MV-4-11 (cell line): ENCODE data around the gene AVL9.
"Not testable (repeated sequence)": the region's sequence is repeated elsewhere in the genome, so short reads cannot be mapped to it uniquely, and the experiment has no call there.

Experiments
- DNase-seq: peaks from one replicate; lab custom pipeline; 2025; lab: John Stamatoyannopoulos, UW

AVL9 gene

DNA sequence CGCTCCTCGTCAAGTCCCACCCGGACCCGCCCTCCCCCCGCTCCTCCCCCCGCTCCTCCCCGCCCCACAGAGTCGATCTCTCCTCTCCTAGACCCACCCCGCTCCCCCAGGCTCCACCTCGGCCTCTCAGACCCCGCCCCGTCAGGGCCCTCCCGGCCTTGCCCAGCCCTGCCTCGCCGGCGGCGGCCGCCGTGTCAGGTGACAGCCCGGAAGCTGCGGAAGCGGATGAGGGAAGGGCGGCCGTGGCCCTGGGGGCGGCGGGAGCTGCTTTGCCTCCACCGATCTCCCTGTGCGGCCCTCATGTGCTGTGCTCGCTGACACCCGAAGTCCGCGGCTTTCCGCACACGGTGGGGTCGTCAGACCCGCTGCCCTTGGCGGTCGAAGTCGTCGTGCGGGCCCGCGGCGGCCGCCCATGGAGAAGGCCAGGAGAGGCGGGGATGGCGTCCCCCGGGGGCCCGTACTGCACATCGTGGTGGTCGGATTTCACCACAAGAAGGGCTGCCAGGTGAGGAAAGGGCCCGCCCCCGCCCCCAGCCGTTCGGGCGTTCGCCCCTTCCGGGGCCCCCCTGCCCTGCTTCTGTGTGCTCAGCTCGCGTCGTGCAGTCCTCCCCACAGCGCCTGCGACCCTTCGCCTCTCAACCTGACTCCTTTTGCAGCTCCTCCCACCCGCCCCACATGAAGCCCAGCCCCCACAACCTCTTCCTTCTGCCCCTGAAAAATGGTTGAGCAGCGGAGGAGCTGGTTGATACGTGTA is at the start of gene AVL9:
Gene AVL9, plus strand, starts transcription at position 192 of the 754 bp plus-strand sequence. Its CDS starts 221 bp downstream, at position 413.
- peak; percentile 88 for DNase-seq

GRCh38 chr7:32447218-32447617 is 48.1 kb upstream of the AVL9 start:
- no peak for DNase-seq

- no peak for DNase-seq
Measured at GRCh38 chr7:32453341-32454011, 41.8 kb upstream of the AVL9 start.

DNA sequence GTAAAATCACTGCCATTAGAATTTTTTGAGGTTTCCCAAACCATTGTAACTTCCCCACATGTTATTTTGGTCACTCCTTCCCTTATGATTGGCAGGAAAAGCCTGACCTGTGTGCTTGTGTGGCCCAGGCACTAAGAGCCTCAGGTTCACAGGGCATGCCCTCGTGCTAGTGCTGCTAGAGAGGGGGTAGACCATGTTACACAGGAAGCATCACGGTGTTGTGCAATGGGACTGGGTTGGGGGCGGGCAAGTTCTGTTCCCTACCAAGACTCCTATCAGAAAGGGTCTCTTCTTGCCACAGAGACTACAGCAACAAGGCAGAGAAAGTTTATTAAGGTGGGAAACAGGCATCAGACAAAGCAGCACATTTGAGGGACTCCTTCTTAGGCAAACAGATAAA is 37.3 kb upstream of the AVL9 start:
- no peak for DNase-seq

DNA sequence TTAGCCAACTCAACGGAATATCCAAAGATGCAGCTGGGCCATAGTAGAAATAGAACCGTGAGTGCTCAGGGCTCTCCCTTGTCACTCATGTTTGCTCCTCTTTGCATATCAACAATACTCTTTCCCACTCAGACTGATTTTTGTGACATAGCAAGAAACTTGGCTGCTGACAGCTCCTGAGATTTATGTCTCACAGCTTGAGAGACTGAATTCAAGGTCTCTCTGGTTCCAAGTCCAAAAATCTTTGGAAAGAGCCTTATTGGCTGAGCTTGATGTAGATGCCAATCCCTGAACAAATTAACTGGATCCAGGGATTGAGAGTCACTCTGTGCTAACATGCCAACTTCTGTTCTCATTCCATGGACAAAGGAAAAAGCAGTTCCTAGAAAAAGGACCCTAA is 35.5 kb upstream of the AVL9 start:
- DNase-seq: no peak

DNA sequence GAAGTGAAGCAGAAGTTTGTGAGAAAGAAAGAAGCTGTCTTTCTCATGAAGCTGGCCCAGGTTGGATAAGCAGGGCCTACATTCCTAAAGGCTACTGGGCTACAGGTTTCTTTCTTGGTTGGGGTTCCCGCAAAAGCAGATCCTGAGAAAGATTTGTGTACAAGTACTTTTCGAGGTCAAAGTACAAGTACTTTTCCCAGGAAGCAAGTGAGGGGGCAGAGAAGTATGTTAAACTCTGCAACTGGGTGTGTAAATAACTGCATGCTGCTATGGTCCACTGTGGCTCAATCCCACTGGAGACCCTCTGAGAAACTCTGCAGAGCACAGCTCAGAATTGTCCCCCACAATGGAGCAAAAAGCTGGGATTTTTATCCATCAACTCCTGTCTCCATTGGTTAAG is 33.8 kb upstream of the AVL9 start:
- DNase-seq: no peak

DNA sequence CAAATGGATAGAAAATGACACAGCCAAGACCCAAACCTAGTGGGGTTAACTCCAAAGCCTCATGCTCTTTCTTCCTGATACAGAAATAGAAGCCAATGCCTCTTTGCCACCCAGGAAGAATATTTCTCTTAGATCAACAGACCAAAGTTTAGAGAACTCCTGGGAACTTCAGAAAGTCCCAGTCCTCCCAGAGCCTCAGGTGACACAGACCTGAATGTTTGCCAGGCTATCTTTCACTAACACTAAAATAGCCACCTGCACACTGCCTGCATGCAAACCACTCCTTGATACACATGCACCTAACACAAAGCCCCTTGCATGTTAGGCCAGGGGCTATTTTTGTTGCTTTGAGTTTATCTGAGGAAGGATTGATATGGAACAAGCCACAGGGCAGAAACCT is 32.8 kb upstream of the AVL9 start:
- DNase-seq: no peak

- no peak for DNase-seq
Measured at GRCh38 chr7:32462977-32463376, 32.3 kb upstream of the AVL9 start.

GRCh38 chr7:32464641-32465416 is 30.5 kb upstream of the AVL9 start:
- not testable (repeated sequence) for DNase-seq

- not testable (repeated sequence) for DNase-seq
Measured at GRCh38 chr7:32470004-32470403, 25.3 kb upstream of the AVL9 start.

GRCh38 chr7:32470871-32471270 is 24.4 kb upstream of the AVL9 start:
- DNase-seq: no peak

DNA sequence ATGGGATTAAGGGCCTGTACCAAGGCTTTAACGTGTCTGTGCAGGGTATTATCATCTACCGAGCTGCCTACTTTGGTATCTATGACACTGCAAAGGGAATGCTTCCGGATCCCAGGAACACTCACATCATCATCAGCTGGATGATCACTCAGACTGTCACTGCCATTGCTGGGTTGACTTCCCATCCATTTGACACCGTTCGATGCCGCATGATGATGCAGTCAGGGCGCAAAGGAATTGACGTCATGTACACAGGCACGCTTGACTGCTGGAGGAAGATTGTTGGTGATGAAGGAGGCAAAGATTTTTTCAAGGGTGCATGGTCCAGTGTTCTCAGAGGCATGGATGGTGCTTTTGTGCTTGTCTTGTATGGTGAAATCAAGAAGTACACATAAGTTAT is 23.3 kb upstream of the AVL9 start:
- DNase-seq: no peak

GRCh38 chr7:32474008-32474407 is 21.3 kb upstream of the AVL9 start:
- no peak for DNase-seq

GRCh38 chr7:32476816-32477648 is 18.3 kb upstream of the AVL9 start:
- DNase-seq: no peak

GRCh38 chr7:32477649-32477980 is 17.7 kb upstream of the AVL9 start:
- no peak for DNase-seq

- peak; percentile 32 for DNase-seq
Measured at GRCh38 chr7:32479574-32480200, 15.6 kb upstream of the AVL9 start.

- DNase-seq: peak; percentile 34
Measured at GRCh38 chr7:32481176-32481575, 14.1 kb upstream of the AVL9 start.

GRCh38 chr7:32481921-32482320 is 13.4 kb upstream of the AVL9 start:
- no peak for DNase-seq

DNA sequence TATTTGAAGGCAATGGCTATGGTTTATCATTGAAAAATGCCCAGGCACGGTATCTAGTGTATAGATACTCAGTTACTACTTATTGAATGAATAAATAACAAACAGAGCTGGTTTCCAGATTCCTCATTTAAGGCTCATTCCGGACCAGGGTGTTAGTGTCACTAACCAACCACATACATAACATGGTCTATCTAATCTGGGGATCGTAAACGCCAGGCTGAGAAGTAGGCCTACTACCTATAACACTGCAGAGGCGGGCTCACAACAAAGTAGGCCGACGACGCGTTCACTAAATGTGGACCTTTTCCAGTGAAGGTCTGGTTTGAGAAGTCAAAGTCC is 5.5 kb upstream of the AVL9 start:
- DNase-seq: peak; percentile 18

- peak; percentile 94 for DNase-seq
Measured at GRCh38 chr7:32490127-32490796, 5.0 kb upstream of the AVL9 start, which contains the start of gene LSM5. Gene LSM5, minus strand, starts transcription at chr7:32490380. Its CDS starts 15 bp downstream, at chr7:32490365.

GRCh38 chr7:32494946-32495297 is 367 bp upstream of the AVL9 start:
- no peak for DNase-seq
